ENCODE data around the gene HS6ST2.

The HS6ST2 gene

GRCh38 chrX:132651421-132652086 lies 306.9 kb downstream of the HS6ST2 start:
- no peak for TF ChIP-seq EZH2phosphoT487 (IDR thresholded peaks at IDR 0.05; ENCODE audit: low read length)
- no peak for TF ChIP-seq EZH2 (optimal IDR thresholded peaks at IDR 0.05; ENCODE audit: low read depth, low read length)
- peak; percentile 14 for TF ChIP-seq CTCF (IDR thresholded peaks at IDR 0.05; ENCODE audit: low read length)
- Histone ChIP-seq H2AFZ (ENCODE audit: low read length) (no peak overlapping the region), H3K79me2 (ENCODE audit: low read length) (no peaks in the 10 kb centered on the region), H3K9ac (ENCODE audit: low read length) (no peak overlapping the region), H3K27me3 (replicated peaks; ENCODE audit: insufficient read depth, low read length) (no peaks in the 10 kb centered on the region), H3K9me3 (replicated peaks; ENCODE audit: insufficient read depth, low read length) (no peaks in the 10 kb centered on the region), H3K9me2 (replicated peaks; ENCODE audit: insufficient read depth, low read length) (no peaks in the 10 kb centered on the region), H3F3A (ENCODE audit: insufficient read depth, low read length) (no peaks in the 10 kb centered on the region), H3K4me3 (ENCODE audit: low read length) (no peak overlapping the region), H4K20me1 (ENCODE audit: insufficient read depth, low read length) (no peaks in the 10 kb centered on the region), H3K27ac (ENCODE audit: low read length) (no peak overlapping the region), H3K4me1 (ENCODE audit: low read length) (no peaks in the 10 kb centered on the region), H3K4me2 (ENCODE audit: low read depth, low read length) (no peak overlapping the region), H3K36me3 (replicated peaks; ENCODE audit: insufficient read depth, low read length) (no peaks in the 10 kb centered on the region)
- DNase-seq: no peak

- TF ChIP-seq EZH2 (optimal IDR thresholded peaks at IDR 0.05; ENCODE audit: low read depth, low read length): no peak
- no peak for TF ChIP-seq CTCF (IDR thresholded peaks at IDR 0.05; ENCODE audit: low read length)
- TF ChIP-seq EZH2phosphoT487 (IDR thresholded peaks at IDR 0.05; ENCODE audit: low read length): no peak
- no peak overlapping the region for H3K4me3 ChIP-seq (ENCODE audit: low read length)
- no peaks in the 10 kb centered on the region for H3K36me3 ChIP-seq (replicated peaks; ENCODE audit: insufficient read depth, low read length)
- no peak overlapping the region for H3K9ac ChIP-seq (ENCODE audit: low read length)
- no peak for DNase-seq
- no peaks in the 10 kb centered on the region for H3K79me2 ChIP-seq (ENCODE audit: low read length)
- no peak overlapping the region for H2AFZ ChIP-seq (ENCODE audit: low read length)
- H3K9me3 ChIP-seq (replicated peaks; ENCODE audit: insufficient read depth, low read length): no peaks in the 10 kb centered on the region
- H4K20me1 ChIP-seq (ENCODE audit: insufficient read depth, low read length): no peaks in the 10 kb centered on the region
- no peak overlapping the region for H3K4me2 ChIP-seq (ENCODE audit: low read depth, low read length)
- H3K4me1 ChIP-seq (ENCODE audit: low read length): no peaks in the 10 kb centered on the region
- H3K27me3 ChIP-seq (replicated peaks; ENCODE audit: insufficient read depth, low read length): no peaks in the 10 kb centered on the region
- H3K27ac ChIP-seq (ENCODE audit: low read length): no peak overlapping the region
- no peaks in the 10 kb centered on the region for H3F3A ChIP-seq (ENCODE audit: insufficient read depth, low read length)
- H3K9me2 ChIP-seq (replicated peaks; ENCODE audit: insufficient read depth, low read length): no peaks in the 10 kb centered on the region
Observed at GRCh38 chrX:132648895-132649294, 309.5 kb downstream of the HS6ST2 start.

GRCh38 chrX:132639446-132639845 lies 319.0 kb downstream of the HS6ST2 start:
- no peak for TF ChIP-seq EZH2phosphoT487 (IDR thresholded peaks at IDR 0.05; ENCODE audit: low read length)
- TF ChIP-seq EZH2 (optimal IDR thresholded peaks at IDR 0.05; ENCODE audit: low read depth, low read length): no peak
- no peak for TF ChIP-seq CTCF (IDR thresholded peaks at IDR 0.05; ENCODE audit: low read length)
- Histone ChIP-seq H3K9me3 (replicated peaks; ENCODE audit: insufficient read depth, low read length) (no peaks in the 10 kb centered on the region), H3K27me3 (replicated peaks; ENCODE audit: insufficient read depth, low read length) (no peaks in the 10 kb centered on the region)

More at GRCh38 chrX:132639446-132639845, 319.0 kb downstream of the HS6ST2 start:
- no peak overlapping the region for H3K27ac ChIP-seq (ENCODE audit: low read length)
- no peaks in the 10 kb centered on the region for H4K20me1 ChIP-seq (ENCODE audit: insufficient read depth, low read length)
- H3K79me2 ChIP-seq (ENCODE audit: low read length): no peaks in the 10 kb centered on the region
- no peaks in the 10 kb centered on the region for H3K4me1 ChIP-seq (ENCODE audit: low read length)
- H3K36me3 ChIP-seq (replicated peaks; ENCODE audit: insufficient read depth, low read length): no peaks in the 10 kb centered on the region
- H3F3A ChIP-seq (ENCODE audit: insufficient read depth, low read length): no peaks in the 10 kb centered on the region
- no peak overlapping the region for H3K4me3 ChIP-seq (ENCODE audit: low read length)
- H3K9me2 ChIP-seq (replicated peaks; ENCODE audit: insufficient read depth, low read length): no peaks in the 10 kb centered on the region
- DNase-seq: no peak
- H3K9ac ChIP-seq (ENCODE audit: low read length): no peak overlapping the region
- no peak overlapping the region for H2AFZ ChIP-seq (ENCODE audit: low read length)
- no peak overlapping the region for H3K4me2 ChIP-seq (ENCODE audit: low read depth, low read length)

Measured in MM.1S (cell line).